ELR (cell line): Measurements from ENCODE around the gene SPATA6L.
"Not testable (repeated sequence)": the region's sequence is repeated elsewhere in the genome, so short reads cannot be mapped to it uniquely, and the experiment has no call there.

Experiments used
- DNase-seq: peaks from one replicate; pipeline ENCODE4 v3.0.0-alpha.2; 2015; ENCODE audit warnings: low read depth

Gene SPATA6L

DNA sequence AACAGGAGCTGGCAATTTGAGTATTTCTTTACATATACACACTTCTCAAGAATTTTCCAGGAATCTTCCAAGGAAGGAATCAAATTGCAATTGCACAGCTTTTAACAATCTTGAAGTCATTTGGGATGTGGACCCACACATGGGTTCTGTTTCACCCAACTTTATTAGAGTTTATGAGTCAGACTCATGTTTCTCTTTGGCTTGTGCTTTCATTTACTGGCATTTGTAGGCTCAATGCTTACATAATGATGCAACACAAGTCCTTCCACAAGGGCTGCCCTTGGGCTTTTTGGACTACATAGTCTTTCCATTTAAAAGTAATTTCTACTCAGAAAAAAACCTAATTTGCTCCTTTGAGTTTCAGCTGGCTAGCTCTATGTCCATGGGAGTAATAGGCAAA, 8.5 kb upstream of the SPATA6L start:
- DNase-seq, result peak; percentile 65

DNA sequence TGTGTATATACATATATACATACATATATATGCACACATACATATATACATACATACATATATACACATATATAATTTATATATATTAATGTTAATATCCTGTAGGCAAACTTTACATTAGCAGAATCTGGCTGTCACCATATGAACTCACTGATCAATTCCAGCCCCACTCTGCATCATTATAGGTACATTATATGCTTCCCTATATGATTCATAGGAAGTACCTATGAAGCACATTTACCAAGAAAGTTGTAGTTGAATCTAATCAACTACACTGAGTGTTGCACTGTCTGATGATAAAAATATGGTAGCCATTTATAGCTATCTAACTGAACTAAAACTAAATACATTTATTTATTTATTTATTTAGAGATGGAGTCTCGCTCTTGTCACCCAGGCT, 5.5 kb upstream of the SPATA6L start:
- DNase-seq, result no peak

GRCh38 chr9:4670591-4670990, 4.3 kb upstream of the SPATA6L start:
- DNase-seq, result no peak

DNA sequence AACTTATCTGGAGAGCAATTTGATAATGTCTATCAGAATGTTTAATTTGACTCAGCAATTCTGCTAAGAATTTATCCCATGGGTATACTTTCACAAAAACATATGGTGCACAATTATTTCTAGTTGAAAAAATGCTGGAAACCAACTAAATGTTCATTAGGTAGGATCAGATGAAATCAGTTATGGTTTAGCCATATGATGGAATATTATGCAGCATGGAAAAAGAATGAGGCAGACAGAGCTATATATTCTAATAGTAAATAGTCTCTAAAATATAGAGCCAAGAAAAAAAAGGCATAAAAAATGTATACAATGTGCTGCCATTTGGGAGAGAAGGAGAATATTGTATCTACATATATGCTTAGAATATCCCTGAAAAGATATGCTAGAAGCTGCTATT, 3.6 kb upstream of the SPATA6L start:
- DNase-seq, result no peak

DNA sequence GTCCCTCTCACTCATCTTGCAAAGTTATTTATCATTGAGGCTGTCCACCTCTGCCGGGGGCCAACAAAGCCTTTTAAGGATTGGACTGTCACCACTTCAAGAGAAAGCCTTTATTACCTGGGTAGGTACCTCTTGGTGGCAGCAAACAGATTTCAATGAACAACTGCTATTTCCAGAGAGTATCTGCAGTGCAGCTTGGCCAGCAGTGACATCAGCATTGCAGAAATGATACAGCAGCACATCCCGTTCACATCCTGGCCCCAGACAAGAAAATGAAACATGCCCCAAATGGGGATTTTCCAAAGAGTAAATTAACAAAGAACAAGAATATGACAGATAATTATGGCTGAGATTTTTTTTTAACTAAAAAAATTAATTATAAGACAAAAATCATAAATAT, 2.3 kb upstream of the SPATA6L start:
- DNase-seq, result no peak

DNA sequence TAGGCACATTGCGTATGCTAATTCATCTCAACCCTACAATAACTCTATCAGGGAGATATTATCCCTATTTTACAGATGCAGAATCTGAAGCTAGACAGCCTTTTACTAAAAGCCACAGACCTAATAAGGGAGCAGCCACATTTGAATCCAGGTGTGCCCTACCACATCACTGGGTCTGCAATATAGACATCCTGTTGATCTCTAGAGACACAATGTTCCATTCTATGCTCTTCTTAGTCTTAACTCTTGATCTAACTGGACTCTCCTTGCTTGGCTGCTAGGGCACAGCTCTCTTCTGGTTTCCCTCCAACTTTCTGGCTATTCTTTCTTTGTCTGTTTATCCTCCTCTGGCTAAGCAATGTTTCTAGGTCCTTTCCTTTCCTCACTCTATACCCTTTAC, 1.4 kb upstream of the SPATA6L start:
- DNase-seq, result no peak

DNA sequence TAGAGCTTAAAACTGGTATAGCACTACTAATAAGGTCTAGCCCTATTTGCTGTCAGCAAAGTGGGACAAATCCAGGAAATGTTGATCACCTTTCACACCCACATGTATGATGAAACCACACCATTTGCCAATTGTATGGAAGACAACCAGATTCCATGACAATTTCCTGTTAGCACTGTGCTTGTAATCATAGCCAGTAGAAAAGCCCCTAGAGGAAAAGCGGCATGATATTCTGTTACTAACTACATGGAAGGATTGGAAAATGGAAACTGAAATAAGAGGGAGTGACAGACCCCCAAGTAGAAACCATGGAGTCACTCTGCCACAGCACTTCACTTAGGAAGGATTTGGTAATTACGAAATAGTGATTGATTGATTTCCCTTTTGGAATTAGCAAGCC, 923 bp downstream of the SPATA6L start:
- peak; percentile 40 for DNase-seq

- no peak for DNase-seq
Observed at GRCh38 chr9:4663956-4664355, 2.3 kb downstream of the SPATA6L start.

- DNase-seq, result no peak
Observed at GRCh38 chr9:4662989-4663792, 3.1 kb downstream of the SPATA6L start.

DNA sequence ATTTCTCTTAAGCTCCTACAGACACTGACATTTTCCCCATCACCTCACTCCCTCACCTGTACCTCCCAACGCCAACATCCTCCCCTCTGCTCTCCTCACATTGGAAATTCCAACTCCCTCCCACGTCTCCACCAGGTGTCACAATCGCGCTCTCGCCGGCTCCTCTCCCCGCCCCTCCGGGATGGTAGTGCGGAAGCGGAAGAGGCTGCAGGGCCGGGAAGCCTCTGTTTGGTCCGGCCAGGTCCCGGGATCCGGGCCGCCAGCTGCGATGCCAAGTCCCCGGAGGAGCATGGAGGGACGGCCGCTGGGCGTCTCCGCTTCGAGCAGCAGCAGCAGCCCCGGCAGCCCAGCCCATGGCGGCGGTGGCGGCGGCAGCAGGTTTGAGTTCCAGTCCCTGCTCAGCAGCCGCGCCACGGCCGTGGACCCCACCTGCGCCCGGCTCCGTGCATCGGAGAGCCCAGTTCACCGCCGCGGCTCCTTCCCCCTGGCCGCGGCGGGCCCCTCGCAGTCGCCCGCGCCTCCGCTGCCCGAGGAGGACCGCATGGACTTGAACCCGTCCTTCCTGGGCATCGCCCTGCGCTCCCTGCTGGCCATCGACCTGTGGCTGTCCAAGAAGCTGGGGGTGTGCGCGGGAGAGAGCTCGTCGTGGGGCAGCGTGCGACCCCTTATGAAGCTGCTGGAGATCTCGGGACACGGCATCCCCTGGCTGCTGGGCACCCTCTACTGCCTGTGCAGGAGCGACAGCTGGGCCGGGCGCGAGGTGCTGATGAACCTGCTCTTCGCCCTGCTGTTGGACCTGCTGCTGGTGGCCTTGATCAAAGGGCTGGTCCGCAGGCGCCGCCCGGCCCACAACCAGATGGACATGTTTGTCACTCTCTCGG, 3.9 kb downstream of the SPATA6L start, which contains the start of gene PLPP6:
Gene PLPP6, plus strand, starts transcription at position 187 of the 881 bp plus-strand sequence. Its CDS starts 82 bp downstream, at position 269.
- DNase-seq, result peak; percentile 89

GRCh38 chr9:4661611-4662010, 4.7 kb downstream of the SPATA6L start:
- DNase-seq, result no peak

DNA sequence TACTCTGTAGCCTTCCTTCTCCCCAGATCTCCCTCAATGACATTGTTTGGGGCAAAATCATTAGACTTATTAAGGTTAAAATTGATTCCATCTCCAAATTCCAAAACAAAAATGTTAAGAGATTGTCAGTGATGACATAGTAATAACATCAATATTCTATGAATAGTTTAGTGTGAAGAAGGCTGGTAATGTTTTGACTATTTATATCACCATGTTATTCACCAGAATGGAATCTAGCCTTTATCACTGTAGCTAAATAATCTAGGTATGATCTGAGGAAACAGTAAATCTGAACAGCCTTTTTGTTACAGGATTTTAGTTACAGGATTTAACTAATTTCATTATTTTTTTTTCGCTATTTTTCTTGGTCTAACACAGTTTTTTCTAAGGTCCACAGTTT, 5.1 kb downstream of the SPATA6L start:
- peak; percentile 52 for DNase-seq

DNA sequence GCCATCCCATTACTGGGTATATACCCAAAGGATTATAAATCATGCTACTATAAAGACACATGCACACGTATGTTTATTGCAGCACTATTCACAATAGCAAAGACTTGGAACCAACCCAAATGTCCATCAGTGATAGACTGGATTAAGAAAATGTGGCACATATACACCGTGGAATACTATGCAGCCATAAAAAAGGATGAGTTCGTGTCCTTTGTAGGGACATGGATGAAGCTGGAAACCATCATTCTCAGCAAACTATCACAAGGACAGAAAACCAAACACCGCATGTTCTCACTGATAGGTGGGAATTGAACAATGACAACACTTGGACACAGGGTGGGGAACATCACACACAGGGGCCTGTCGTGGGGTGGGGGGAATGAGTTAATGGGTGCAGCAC, 5.6 kb downstream of the SPATA6L start:
- not testable (repeated sequence) for DNase-seq

- no peak for DNase-seq
Observed at GRCh38 chr9:4657426-4658159, 8.7 kb downstream of the SPATA6L start.

DNA sequence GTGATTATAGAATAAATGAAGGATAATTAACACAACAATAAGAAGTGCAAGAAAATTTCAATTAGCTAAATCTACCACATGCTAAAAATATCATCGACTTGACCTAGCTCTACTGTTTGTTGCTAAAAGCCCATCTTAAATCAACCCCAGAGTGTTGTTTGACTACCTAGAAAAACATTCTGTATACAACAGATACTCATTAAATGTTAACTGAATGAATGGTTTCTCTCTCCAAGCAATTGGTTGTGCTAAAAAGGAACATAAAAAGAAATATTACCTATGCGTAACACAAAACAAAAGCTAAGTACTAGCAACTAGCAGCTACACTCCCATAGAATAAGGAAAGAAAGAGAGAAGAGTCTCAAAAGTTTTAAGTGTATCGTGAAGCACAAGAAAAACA, 9.7 kb downstream of the SPATA6L start:
- DNase-seq, result no peak

DNA sequence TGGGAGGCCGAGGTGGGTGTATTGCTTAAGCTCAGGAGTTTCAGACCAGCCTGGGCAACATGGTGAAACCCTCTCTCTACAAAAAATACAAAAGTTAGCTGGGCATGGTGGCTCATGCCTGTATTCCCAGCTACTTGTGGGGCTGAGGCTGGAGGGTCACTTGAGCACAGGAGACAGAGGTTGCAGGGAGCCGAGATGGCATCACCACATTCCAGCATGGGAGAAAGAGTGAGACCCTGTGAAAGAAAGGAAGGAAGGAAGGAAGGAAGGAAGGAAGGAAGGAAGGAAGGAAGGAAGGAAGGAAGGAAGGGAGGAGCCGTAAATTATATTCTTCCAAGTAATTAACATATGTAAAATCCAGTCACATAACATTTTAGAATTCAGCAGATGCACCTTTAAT, 10.1 kb downstream of the SPATA6L start:
- DNase-seq, result not testable (repeated sequence)

- DNase-seq, result no peak
Observed at GRCh38 chr9:4654538-4654937, 11.7 kb downstream of the SPATA6L start.

DNA sequence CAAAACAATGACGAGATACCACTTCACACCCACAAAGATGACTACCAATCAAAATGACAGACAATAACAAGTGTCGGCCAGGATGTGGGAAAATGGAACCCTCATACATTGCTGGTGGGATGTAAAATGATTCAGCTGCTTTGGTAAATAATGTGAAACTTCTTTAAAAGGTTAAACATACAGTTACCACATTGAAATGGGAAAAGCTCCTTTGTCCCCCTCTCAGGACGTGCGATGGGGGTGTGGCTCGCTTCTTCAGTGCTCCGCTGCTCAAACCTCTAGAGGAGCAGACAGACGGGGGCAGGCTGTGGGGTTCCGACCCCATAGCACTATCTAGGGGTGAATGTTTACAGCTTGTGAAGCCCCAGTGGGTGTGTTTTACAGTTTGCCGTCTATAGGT, 12.2 kb downstream of the SPATA6L start:
- DNase-seq, result no peak

GRCh38 chr9:4642351-4642750, 23.9 kb downstream of the SPATA6L start:
- DNase-seq, result no peak

DNA sequence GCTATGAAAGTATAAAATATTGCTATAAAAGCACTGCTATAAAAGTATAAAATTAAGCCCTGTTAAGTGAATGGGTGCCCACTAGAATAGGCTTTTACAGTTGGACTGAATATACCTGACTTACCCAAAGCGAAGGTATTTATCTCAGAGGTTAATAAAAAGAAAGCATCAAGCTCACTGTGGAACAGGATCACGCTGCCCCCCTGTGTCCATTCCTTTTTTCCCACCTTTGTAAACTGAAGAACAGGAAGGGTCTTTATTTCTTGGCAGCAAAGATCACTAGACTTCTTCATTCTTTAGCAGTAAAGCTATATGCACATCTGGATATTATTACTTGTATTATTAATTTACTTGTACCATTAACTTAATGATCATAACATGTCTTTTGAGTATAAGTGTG, 26.3 kb downstream of the SPATA6L start:
- peak; percentile 36 for DNase-seq

- no peak for DNase-seq
Observed at GRCh38 chr9:4639420-4639819, 26.9 kb downstream of the SPATA6L start.

GRCh38 chr9:4638968-4639367, 27.3 kb downstream of the SPATA6L start:
- no peak for DNase-seq
